NCI-H524 treated with DMSO at 0.1 percent for 48 hours (cell line): ENCODE measurements around the gene MAN2B2.

Experiments
- DNase-seq: peaks from one replicate; lab custom pipeline; 2025; lab: John Stamatoyannopoulos, UW

The MAN2B2 gene

DNA sequence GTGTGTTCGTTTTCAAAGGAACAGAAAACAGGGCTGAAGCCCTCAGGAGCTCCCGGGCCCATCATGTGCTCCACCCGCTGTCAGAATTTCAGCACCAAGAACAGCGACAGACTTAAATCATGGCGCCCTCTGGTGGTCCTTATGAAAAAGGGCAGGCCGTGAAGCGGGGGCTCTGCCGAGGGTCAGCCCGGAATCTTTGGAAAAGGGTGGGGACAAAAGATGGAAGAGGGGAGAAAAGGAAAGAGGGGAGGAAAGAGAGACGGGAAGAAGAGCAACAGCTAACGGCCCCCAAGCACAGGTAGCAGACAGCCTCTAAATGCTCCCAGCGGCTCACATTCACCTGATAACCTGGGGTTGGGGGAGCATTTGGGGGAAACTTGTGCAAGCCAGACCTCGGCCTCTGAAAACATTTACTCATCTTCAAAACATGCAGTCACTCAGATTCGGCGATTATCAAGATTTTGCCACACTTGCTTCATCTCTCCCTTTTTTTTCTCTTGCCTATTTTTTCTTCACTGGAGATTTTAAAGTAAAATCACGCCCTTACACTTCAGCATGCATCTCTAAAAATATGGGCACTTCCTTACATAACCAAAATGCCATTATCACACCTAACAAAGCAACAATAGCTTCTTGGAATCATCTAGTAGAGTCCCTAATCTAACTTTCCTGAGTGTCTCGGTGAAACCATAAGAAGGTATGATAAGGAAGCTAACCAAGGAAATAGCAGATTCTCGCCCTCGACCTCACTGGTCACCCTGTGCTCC, 28.1 kb upstream of the MAN2B2 start:
- DNase-seq = no peak

GRCh38 chr4:6548201-6548881, 26.6 kb upstream of the MAN2B2 start:
- peak; percentile 63 for DNase-seq

- DNase-seq = no peak
Measured at GRCh38 chr4:6548882-6549230, 26.1 kb upstream of the MAN2B2 start.

DNA sequence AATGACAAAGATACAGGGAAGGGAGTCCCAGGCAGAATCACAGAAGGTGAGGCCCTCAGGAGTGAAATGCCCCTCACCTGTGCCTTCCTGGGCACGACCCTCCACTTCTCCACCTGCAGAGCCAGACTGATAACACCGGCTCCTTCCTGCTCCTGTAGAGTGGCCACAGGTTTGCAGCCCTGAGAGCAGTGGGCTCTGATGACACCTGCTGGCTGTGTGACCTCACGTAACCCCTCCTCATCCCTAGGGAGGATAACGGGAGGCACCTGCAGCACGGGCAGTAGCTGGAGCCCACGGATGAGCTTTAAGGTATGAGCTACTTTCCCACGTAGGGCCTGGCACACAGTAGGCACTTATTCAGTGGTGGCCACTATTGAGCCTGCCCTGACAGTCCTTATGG, 25.5 kb upstream of the MAN2B2 start:
- DNase-seq = no peak

GRCh38 chr4:6549890-6550620, 24.9 kb upstream of the MAN2B2 start:
- no peak for DNase-seq

- DNase-seq = no peak
Measured at GRCh38 chr4:6550821-6551220, 24.2 kb upstream of the MAN2B2 start.

DNA sequence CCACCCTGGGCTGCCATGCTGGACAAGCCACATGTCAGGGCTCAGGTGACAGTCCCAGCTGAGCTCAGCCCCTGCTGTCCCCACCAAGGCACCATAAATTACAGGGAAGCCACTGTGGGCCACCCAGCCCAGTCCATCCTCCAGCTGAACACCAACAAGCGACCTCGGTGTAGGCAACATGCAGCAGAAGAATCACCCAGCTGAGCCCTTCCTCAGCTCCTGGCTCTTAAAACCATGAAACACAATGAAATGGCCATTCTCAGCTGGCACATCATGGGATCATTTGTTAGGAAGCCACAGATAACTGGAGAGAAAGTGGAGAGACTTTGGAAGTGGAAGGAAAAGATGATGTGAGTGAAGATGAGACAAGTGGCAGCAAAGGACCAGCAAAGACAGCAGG, 23.3 kb upstream of the MAN2B2 start:
- no peak for DNase-seq

GRCh38 chr4:6555519-6555918, 19.5 kb upstream of the MAN2B2 start:
- DNase-seq = no peak

DNA sequence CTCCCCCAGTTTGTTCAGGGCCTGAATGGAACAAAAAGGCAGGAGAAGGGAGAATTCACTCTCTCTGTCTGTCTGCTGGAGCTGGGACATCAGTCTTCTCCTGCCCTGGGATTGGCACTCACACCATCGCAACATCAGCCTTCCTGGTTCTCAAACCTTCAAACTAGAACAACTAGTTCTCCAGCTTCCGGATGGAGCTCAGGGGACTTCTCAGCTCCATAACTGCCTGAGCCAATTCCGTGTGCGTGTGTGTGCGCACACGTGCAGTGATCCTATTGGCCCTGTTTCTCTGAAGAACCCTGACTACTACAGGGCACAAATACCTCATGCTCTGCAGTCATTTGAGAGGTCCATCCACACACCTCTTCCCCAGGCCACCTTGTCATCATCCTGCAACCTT, 18.7 kb upstream of the MAN2B2 start:
- no peak for DNase-seq

- DNase-seq = no peak
Measured at GRCh38 chr4:6557185-6557584, 17.8 kb upstream of the MAN2B2 start.

DNA sequence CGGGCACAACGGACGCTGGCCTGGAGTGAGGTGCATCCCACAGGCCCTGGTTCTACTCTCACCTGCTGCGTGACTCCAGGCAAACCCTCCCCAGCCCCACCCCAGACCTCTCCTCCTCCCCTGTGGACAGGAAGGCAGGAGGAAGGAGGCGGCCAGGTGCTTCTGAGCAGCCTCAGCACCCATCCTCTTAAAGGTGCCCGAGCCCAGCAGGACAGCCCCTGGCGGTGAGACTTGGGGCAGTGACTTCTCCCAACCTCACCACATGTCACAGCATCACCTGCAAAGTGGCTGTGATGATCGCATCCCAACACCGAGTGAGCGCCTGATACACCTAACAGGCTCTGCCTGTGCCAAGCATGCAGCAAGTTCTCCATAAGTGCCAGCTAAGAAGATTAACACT, 17.1 kb upstream of the MAN2B2 start:
- peak; percentile 2 for DNase-seq

DNA sequence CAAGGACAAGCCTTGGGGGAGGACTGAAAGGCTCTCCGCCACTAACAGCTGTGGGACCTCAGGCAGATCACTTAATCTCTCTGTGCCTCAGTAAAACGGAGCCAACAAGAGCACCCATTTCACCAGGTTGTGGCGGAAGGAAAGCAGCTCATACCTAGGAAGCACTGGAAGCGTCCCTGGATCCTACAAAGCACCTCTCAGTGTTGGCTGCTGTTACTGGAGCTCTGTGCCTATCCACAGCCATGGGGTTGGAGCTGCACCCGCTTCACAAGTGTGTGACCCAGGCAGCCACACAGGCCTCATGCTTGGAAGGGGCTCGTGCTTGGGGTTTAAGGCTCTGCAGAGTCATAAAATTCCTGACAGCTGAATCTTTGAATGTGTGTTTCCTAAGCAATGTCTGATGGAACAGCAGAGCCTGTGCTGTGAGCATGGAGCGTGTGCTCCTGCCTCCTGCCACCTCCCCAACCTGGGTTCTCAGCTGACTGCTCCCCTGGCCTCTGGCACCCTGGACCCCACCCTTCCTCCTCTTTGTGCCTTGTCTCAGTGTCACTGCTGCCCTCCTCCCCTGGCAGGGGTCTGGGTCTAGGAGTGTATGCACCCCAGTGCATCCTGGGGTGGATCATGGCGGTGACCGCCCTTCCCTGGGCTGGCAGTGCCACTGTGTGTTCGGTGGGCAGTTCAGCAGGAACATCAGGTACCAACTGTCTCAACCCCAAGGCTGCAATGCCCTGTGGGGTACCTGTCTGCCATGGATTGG, 14.4 kb upstream of the MAN2B2 start:
- DNase-seq = no peak

DNA sequence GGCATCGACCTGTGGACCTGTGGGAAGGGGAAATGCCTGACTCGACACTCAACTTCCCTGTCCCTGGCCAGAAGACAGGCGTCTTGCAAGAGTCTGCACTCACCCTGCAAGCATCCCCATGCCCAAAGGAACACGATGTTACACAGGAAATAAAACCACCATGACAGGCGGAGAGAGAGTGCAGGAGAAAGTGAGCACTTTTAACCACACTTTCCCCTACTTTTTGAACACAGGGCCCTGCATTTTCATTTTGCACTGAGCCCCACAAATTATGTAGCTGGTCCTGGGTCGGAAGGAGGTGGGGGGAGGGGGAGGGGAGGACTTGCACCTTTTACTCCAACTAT, 13.8 kb upstream of the MAN2B2 start:
- DNase-seq = no peak

- DNase-seq = no peak
Measured at GRCh38 chr4:6561706-6562371, 13.2 kb upstream of the MAN2B2 start.

DNA sequence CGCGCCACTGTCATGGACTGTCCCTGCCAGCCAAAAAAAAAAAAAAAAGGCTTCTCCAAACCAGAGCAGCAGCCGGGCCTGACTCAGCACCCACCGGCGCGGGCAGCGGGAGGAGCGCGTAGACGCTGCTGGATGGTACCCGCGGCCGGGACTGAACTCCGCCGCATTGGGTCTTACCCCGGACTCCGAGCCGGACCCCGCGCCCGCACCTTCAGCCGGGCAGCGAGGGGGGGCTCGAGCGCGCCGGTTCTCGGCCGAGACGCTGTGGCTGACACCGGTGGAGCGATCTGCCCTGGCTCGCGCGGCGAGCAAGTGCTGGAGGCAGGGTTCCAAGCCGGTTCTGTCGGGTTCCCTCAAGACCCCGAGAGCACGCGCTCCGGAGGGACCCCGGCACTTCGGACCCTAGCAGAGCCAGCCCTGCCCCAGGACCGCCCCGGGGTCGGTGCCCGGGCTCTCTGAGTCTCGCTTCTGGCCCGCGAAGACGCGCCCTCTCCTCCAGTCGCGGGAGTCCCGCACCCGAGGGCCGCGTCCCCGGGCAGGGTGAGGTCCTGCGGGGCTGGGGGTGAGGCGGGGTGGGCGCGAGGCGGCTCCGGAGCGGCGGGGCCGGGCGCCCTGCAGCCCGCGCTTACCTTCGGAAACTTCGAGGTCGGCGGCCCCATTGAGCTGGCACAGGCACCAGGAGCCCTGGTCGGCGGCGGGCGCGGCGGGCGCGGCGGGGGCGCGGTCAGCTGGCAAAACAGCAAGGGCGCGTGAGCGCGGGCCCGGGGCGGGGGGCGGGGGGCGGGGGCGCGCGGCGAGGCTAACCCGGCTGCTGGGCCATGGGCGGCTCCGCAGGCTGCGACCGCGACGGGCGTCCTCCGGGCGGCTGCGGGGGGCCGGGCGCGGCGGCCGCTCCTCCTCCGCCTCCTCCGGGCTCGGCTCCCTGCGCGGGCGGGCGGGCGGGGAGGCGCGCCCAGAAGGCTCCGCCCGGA, 11.8 kb upstream of the MAN2B2 start:
- no peak for DNase-seq

DNA sequence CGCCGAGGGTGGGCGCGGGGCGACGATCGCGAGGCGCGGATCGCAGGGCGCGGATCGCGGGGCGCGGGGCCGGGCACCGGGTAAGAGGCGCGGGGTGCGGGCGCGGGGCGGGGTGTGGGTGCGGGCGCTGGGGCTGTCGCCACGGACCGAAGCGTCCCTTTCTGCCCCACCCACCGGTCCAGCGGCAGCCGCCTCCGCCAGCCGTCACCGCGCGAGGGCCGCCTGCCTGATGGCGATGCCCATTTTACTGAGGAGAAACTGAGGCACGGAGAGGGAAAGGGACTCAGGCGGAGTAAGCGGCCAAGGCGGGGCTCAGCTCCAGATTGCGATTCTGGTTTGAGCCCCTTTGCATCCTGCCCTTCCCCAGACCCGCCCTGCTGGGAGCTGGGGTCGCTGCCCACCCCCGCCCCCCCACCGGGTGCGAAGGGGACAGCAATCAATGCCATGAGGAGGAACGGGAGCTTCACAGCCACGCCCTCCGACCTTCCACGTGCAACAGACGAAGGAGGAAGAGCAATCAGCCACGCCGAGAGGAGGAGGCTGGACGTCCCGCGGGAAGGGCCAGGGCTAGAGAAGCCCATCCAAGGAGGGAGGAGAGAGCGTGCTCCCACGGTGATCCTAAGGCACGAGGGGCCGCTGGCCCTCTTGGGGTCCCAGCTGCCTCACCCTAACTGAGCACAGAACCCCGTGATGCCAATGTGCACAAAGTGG, 10.9 kb upstream of the MAN2B2 start:
- no peak for DNase-seq

GRCh38 chr4:6565691-6566390, 9.1 kb upstream of the MAN2B2 start:
- no peak for DNase-seq

- DNase-seq = no peak
Measured at GRCh38 chr4:6566391-6567190, 8.4 kb upstream of the MAN2B2 start.

DNA sequence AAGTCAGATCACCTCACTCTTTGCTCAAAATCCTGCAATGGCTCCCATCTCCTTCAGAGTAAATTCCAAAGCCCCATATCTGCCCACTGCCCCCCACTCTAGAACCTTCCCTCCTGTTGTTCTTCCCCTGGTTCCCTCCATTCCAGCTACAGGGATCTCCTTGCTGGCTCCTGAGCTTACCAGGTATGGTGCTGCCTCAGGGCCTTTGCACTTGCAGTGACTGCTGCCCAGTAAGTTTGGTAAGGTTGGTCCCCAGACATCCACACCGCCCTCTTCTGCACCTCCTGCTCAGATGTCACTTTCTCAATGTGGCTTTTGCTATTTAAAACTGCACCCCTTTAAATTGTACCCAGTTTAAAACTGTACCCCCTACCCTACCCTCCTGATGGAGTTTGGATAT, 7.8 kb upstream of the MAN2B2 start:
- no peak for DNase-seq
